ES-I3 (cell line): ENCODE data around the gene SIRT5.

Experiments
- H3K36me3 ChIP-seq: 2 replicates; pipeline ENCODE4 v1.6.1; 2013; ENCODE audit warnings: mild to moderate bottlenecking, low read length, control low read depth, moderate library complexity; ENCODE audit not compliant: insufficient read depth
- H3K4me1 ChIP-seq: 2 replicates; pipeline ENCODE4 v1.6.1; 2013; ENCODE audit warnings: mild to moderate bottlenecking, control low read depth, low read length; ENCODE audit not compliant: insufficient read depth
- H3K9ac ChIP-seq: 2 replicates; pipeline ENCODE4 v1.6.1; 2013; ENCODE audit warnings: low read depth, mild to moderate bottlenecking, low read length, moderate library complexity
- H3K9me3 ChIP-seq: 2 replicates; pipeline ENCODE4 v1.6.1; 2013; ENCODE audit warnings: mild to moderate bottlenecking, low read length, moderate library complexity; ENCODE audit not compliant: control insufficient read depth, insufficient read depth

Gene SIRT5

GRCh38 chr6:13574571-13575376, at the start of gene SIRT5:
Gene SIRT5, plus strand, starts transcription at chr6:13574601. Its CDS starts 9,510 bp downstream, at chr6:13584111.
- peak within 1 kb of the TSS; percentile 95 for H3K9ac ChIP-seq
- no peaks in the 10 kb centered on the region for H3K36me3 ChIP-seq
- H3K4me1 ChIP-seq = peaks cover 4% of the 10 kb centered on the region; the same call in 1 of the 2 replicates
- H3K9me3 ChIP-seq = no peaks in the 10 kb centered on the region

GRCh38 chr6:13524801-13525508, 49.4 kb upstream of the SIRT5 start:
- Histone ChIP-seq H3K9me3 (no peaks in the 10 kb centered on the region), H3K36me3 (no peaks in the 10 kb centered on the region), H3K9ac (no peak overlapping the region), H3K4me1 (peaks cover 6% of the 10 kb centered on the region; the same call in 1 of the 2 replicates)

- Histone ChIP-seq H3K4me1 (peaks cover 6% of the 10 kb centered on the region; the same call in 1 of the 2 replicates), H3K9me3 (no peaks in the 10 kb centered on the region), H3K9ac (no peak overlapping the region), H3K36me3 (no peaks in the 10 kb centered on the region)
These were observed 48.1 kb upstream of the SIRT5 start for GRCh38 chr6:13526357-13526726.

- Histone ChIP-seq H3K36me3 (no peaks in the 10 kb centered on the region), H3K9me3 (no peaks in the 10 kb centered on the region), H3K4me1 (peaks cover 10% of the 10 kb centered on the region; the same call in 1 of the 2 replicates), H3K9ac (no peak overlapping the region)
These were observed 47.4 kb upstream of the SIRT5 start for GRCh38 chr6:13526727-13527670.

GRCh38 chr6:13527671-13528056, 46.7 kb upstream of the SIRT5 start:
- H3K4me1 ChIP-seq = peaks cover 13% of the 10 kb centered on the region; the same call in 1 of the 2 replicates
- H3K9me3 ChIP-seq = no peaks in the 10 kb centered on the region
- H3K36me3 ChIP-seq = no peaks in the 10 kb centered on the region
- H3K9ac ChIP-seq = no peak overlapping the region

GRCh38 chr6:13528232-13528631, 46.2 kb upstream of the SIRT5 start:
- no peaks in the 10 kb centered on the region for H3K9me3 ChIP-seq
- H3K36me3 ChIP-seq = no peaks in the 10 kb centered on the region
- H3K4me1 ChIP-seq = peaks cover 13% of the 10 kb centered on the region; the same call in 1 of the 2 replicates
- no peak overlapping the region for H3K9ac ChIP-seq

GRCh38 chr6:13528777-13529343, 45.5 kb upstream of the SIRT5 start:
- Histone ChIP-seq H3K4me1 (peaks cover 13% of the 10 kb centered on the region; the same call in 1 of the 2 replicates), H3K9me3 (no peaks in the 10 kb centered on the region), H3K36me3 (no peaks in the 10 kb centered on the region), H3K9ac (no peak overlapping the region)

GRCh38 chr6:13531956-13532355, 42.4 kb upstream of the SIRT5 start:
- peaks cover 25% of the 10 kb centered on the region for H3K4me1 ChIP-seq
- H3K9ac ChIP-seq = no peak overlapping the region
- H3K9me3 ChIP-seq = no peaks in the 10 kb centered on the region
- H3K36me3 ChIP-seq = no peaks in the 10 kb centered on the region

- Histone ChIP-seq H3K9ac (no peak overlapping the region), H3K9me3 (no peaks in the 10 kb centered on the region), H3K4me1 (peaks cover 20% of the 10 kb centered on the region), H3K36me3 (no peaks in the 10 kb centered on the region)
These were observed 39.9 kb upstream of the SIRT5 start for GRCh38 chr6:13534536-13534935.

- H3K36me3 ChIP-seq = no peaks in the 10 kb centered on the region
- H3K4me1 ChIP-seq = peaks cover 20% of the 10 kb centered on the region
- no peak overlapping the region for H3K9ac ChIP-seq
These were observed 39.1 kb upstream of the SIRT5 start for GRCh38 chr6:13535306-13535705.

GRCh38 chr6:13536796-13537526, 37.4 kb upstream of the SIRT5 start:
- Histone ChIP-seq H3K36me3 (no peaks in the 10 kb centered on the region), H3K9me3 (no peaks in the 10 kb centered on the region), H3K4me1 (peaks cover 17% of the 10 kb centered on the region), H3K9ac (no peak overlapping the region)

More at GRCh38 chr6:13535306-13535705, 39.1 kb upstream of the SIRT5 start:
- H3K9me3 ChIP-seq = no peaks in the 10 kb centered on the region

GRCh38 chr6:13537527-13537897, 36.9 kb upstream of the SIRT5 start:
- Histone ChIP-seq H3K36me3 (no peaks in the 10 kb centered on the region), H3K9ac (no peak overlapping the region), H3K9me3 (no peaks in the 10 kb centered on the region), H3K4me1 (peaks cover 13% of the 10 kb centered on the region)

GRCh38 chr6:13538084-13538483, 36.3 kb upstream of the SIRT5 start:
- Histone ChIP-seq H3K9ac (no peak overlapping the region), H3K36me3 (no peaks in the 10 kb centered on the region), H3K9me3 (no peaks in the 10 kb centered on the region), H3K4me1 (peaks cover 13% of the 10 kb centered on the region)
